Left lung (tissue), 10 donors: ENCODE measurements around the gene CPLANE2. TPM values are rescaled to one million over a fixed set of nuclear protein-coding genes. Genes with fewer than 3 reads are reported as not detected.

Experiments
- ATAC-seq: fragments of 200-7000 bp; cut with Tn5 transposase; one replicate; pipeline ENCODE4 v1.9.1; 2020; ENCODE audit warnings: moderate library complexity
- DNase-seq, 4 donors: peaks; one replicate each; pipeline ENCODE4 v3.0.0-alpha.2; 2013 to 2020
- H3K27ac ChIP-seq, 2 donors: fragments of 200-600 bp; sonication (generic) in 1 of 2; one replicate each; pipeline versions ENCODE4 v1.5.0 to v1.8.0; 2020 to 2021
- H3K27me3 ChIP-seq, 2 donors: fragments of 200-600 bp; sonication (generic) in 1 of 2; one replicate each; pipeline versions ENCODE4 v1.5.0 to v1.8.0; 2020 to 2021
- H3K36me3 ChIP-seq, 2 donors: fragments of 200-600 bp; sonication (generic) in 1 of 2; one replicate each; pipeline versions ENCODE4 v1.5.0 to v1.8.0; 2020 to 2021
- H3K4me1 ChIP-seq, 2 donors: fragments of 200-600 bp; one replicate each; pipeline ENCODE4 v1.8.0; 2021
- H3K4me3 ChIP-seq, 2 donors: fragments of 200-600 bp; sonication (generic) in 1 of 2; one replicate each; pipeline versions ENCODE4 v1.5.0 to v1.8.0; 2020 to 2021; ENCODE audit warnings: mild to moderate bottlenecking in 1 of 2
- H3K9me3 ChIP-seq, 2 donors: fragments of 200-600 bp; sonication (generic) in 1 of 2; one replicate each; pipeline versions ENCODE4 v1.5.0 to v1.8.0; 2020 to 2021
- CTCF ChIP-seq, 2 donors: fragments of 200-600 bp; sonication (generic) in 1 of 2; IDR thresholded peaks; one replicate each; pipeline versions ENCODE4 v1.5.0 to v1.8.0; 2021; ENCODE audit warnings: antibody characterized with exemption in 2 of 2
- intact Hi-C, 2 donors: fragments of 100-400 bp; cut with DNase I; formaldehyde crosslinking; loops; one replicate each; pipeline versions ENCODE4 v1.11.2 to v1.14.2; 2022
- polyA plus RNA-seq, 6 donors: library from polyadenylated mRNA; unstranded; fragments of 120-200 nt; gene quantifications; one replicate each; pipeline ENCODE4 v1.2.1, GENCODE V29; 2013; ENCODE audit not compliant: insufficient read length in 6 of 6
- total RNA-seq, 2 donors: library from RNA; stranded (reverse); fragmentation: NEBNext Ultra II Directional; extraction: Animal tissue kit (Norgen Biotek cat#: 25700); gene quantifications; one replicate each; pipeline ENCODE4 v1.2.1, GENCODE V29; 2021
- donor health status: DM: no; HTN: yes; CAD: no.
- donor health status: DM: no; HTN: no; CAD: no.

The CPLANE2 gene
- total and polyA plus RNA-seq, 8 donors: 3.9 to 8.9 (median 5.3) TPM

GRCh38 chr1:16210581-16210980 lies 26.4 kb downstream of the CPLANE2 start:
- peak in 1 of 4 donors; percentile 27 for DNase-seq
- no peak for ATAC-seq
- H3K4me3 ChIP-seq: no peak overlapping the region
- H3K27ac ChIP-seq: no peak overlapping the region
- TF ChIP-seq CTCF (IDR thresholded peaks at IDR 0.05): no peak
- intact Hi-C loops: no loop called here
- no peaks in the 10 kb centered on the region for H3K27me3 ChIP-seq
- no peaks in the 10 kb centered on the region for H3K36me3 ChIP-seq
- peaks cover 6 to 20% of the 10 kb centered on the region in 2 donors for H3K4me1 ChIP-seq
- H3K9me3 ChIP-seq: no peaks in the 10 kb centered on the region

- Histone ChIP-seq H3K27me3 (no peaks in the 10 kb centered on the region), H3K9me3 (no peaks in the 10 kb centered on the region), H3K4me3 (no peak overlapping the region), H3K36me3 (no peaks in the 10 kb centered on the region), H3K4me1 (peaks cover 6 to 22% of the 10 kb centered on the region in 2 donors), H3K27ac (no peak overlapping the region)
- TF ChIP-seq CTCF (IDR thresholded peaks at IDR 0.05): no peak
- intact Hi-C loops: no loop called here
- no peak for ATAC-seq
- DNase-seq: peak in 1 of 4 donors; percentile 63
Observed at GRCh38 chr1:16209847-16210407, 27.1 kb downstream of the CPLANE2 start.

- Histone ChIP-seq H3K4me3 (no peak overlapping the region), H3K27me3 (no peaks in the 10 kb centered on the region), H3K27ac (no peak overlapping the region), H3K4me1 (peaks cover 6 to 22% of the 10 kb centered on the region in 2 donors), H3K9me3 (no peaks in the 10 kb centered on the region), H3K36me3 (no peaks in the 10 kb centered on the region)
- no peak for TF ChIP-seq CTCF (IDR thresholded peaks at IDR 0.05)
- DNase-seq: no peak
- intact Hi-C loops: no loop called here
- no peak for ATAC-seq
Observed at GRCh38 chr1:16209132-16209846, 27.7 kb downstream of the CPLANE2 start.

- intact Hi-C loops: no loop called here
- H3K36me3 ChIP-seq: no peaks in the 10 kb centered on the region
- no peaks in the 10 kb centered on the region for H3K27me3 ChIP-seq
- H3K4me1 ChIP-seq: peaks cover 6 to 22% of the 10 kb centered on the region in 2 donors
- no peak overlapping the region for H3K4me3 ChIP-seq
- no peaks in the 10 kb centered on the region for H3K9me3 ChIP-seq
- ATAC-seq: no peak
- DNase-seq: peak in 1 of 4 donors; percentile 68
- TF ChIP-seq CTCF (IDR thresholded peaks at IDR 0.05): no peak
- H3K27ac ChIP-seq: no peak overlapping the region
Observed at GRCh38 chr1:16208270-16208987, 28.6 kb downstream of the CPLANE2 start.
